Right lobe of liver (tissue), 4 donors: ENCODE measurements around the gene RPP25L.
A peak's percentile ranks its signal among the peaks of the same experiment; 100 is the strongest.

Experiments
- POLR2A ChIP-seq: fragments of 450-650 bp; IDR thresholded peaks from one replicate; pipeline ENCODE4 v1.6.1; 2017; ENCODE audit warnings: antibody characterized with exemption, mild to moderate bottlenecking
- TF ChIP-seq, protein P1 (sequence below), 4 donors: fragments of 200-600 bp in 3 of 4; fragments of 450-650 bp in 1 of 4; IDR thresholded peaks; one replicate each; pipeline versions ENCODE4 v1.5.1 to v1.8.0; 2016 to 2022; ENCODE audit warnings: antibody characterized with exemption in 4 of 4, mild to moderate bottlenecking in 2 of 4
- donor health status: DM: no; HTN: no; CAD: no.
- donor health status: DM: no; HTN: no; CAD: no.
- donor health status: DM: no; HTN: yes; CAD: no.

DNA sequence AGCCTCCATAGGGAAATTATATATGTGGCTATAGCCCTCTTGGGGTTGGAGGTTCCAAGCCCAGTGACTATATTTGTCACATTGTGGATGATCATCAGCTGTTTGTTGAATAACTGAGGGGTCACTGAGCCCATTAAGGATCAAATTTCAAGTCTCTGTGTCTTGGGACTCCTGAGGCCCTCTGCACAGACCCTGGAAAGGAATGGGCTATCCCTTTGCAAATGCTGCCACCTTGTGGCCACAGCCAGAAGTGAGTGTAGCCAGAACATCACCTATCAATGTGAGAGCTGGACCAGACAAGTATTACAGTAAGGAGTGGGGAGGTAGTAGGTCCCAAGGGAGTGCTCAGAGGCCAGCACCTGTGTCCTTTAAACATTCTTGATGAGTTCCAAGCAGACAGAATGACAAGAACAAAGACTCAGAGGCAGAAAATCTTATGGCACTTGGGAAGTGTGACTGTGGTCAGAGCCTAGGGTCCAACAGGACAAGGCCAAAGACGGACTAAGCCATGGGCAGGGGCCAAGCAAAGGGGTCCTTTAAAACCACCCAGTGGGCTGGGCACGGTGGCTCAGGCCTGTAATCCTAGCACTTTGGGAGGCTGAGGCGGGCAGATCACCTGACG, 8.2 kb downstream of the RPP25L start:
- TF ChIP-seq, protein P1, sequence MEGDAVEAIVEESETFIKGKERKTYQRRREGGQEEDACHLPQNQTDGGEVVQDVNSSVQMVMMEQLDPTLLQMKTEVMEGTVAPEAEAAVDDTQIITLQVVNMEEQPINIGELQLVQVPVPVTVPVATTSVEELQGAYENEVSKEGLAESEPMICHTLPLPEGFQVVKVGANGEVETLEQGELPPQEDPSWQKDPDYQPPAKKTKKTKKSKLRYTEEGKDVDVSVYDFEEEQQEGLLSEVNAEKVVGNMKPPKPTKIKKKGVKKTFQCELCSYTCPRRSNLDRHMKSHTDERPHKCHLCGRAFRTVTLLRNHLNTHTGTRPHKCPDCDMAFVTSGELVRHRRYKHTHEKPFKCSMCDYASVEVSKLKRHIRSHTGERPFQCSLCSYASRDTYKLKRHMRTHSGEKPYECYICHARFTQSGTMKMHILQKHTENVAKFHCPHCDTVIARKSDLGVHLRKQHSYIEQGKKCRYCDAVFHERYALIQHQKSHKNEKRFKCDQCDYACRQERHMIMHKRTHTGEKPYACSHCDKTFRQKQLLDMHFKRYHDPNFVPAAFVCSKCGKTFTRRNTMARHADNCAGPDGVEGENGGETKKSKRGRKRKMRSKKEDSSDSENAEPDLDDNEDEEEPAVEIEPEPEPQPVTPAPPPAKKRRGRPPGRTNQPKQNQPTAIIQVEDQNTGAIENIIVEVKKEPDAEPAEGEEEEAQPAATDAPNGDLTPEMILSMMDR (IDR thresholded peaks at IDR 0.05): peak; percentile 91 to 96 (median 94)
- no peak for TF ChIP-seq POLR2A
